Inflammatory macrophage treated with lipopolysaccharide for 4 hours (primary cell): ENCODE measurements around the gene KDM4E.

Source experiments
- DNase-seq: peaks from one replicate; pipeline ENCODE4 v3.0.0-alpha.2; 2020

KDM4E gene

GRCh38 chr11:95054356-95054755 lies 29.3 kb downstream of the KDM4E start:
- no peak for DNase-seq

GRCh38 chr11:95055283-95055897 lies 30.3 kb downstream of the KDM4E start:
- no peak for DNase-seq

- DNase-seq: no peak
Measured at GRCh38 chr11:95057959-95058358, 32.9 kb downstream of the KDM4E start.

GRCh38 chr11:95058621-95059020 lies 33.6 kb downstream of the KDM4E start:
- no peak for DNase-seq

GRCh38 chr11:95059046-95059445 lies 34.0 kb downstream of the KDM4E start:
- no peak for DNase-seq

- no peak for DNase-seq
Measured at GRCh38 chr11:95065336-95065735, 40.3 kb downstream of the KDM4E start.

GRCh38 chr11:95066716-95067038 lies 41.6 kb downstream of the KDM4E start, which contains the start of gene SRSF8:
SRSF8 (plus strand) TSS chr11:95066919; CDS start chr11:95067227, 308 bp downstream.
- DNase-seq: no peak

- DNase-seq: peak; percentile 79
Measured at GRCh38 chr11:95067039-95067840, 42.2 kb downstream of the KDM4E start.

- DNase-seq: no peak
Measured at GRCh38 chr11:95067841-95068219, 42.8 kb downstream of the KDM4E start.

GRCh38 chr11:95068549-95068948 lies 43.5 kb downstream of the KDM4E start:
- DNase-seq: peak; percentile 92

- DNase-seq: no peak
Measured at GRCh38 chr11:95070471-95070870, 45.4 kb downstream of the KDM4E start.

- DNase-seq: no peak
Measured at GRCh38 chr11:95072948-95073347, 47.9 kb downstream of the KDM4E start.

- no peak for DNase-seq
Measured at GRCh38 chr11:95074792-95075563, 49.9 kb downstream of the KDM4E start.

- peak; percentile 28 for DNase-seq
Measured at GRCh38 chr11:95076416-95076815, 51.4 kb downstream of the KDM4E start.

- DNase-seq: no peak
Measured at GRCh38 chr11:95076981-95077380, 51.9 kb downstream of the KDM4E start.
